HUDEP-2 (cell line): Measurements from ENCODE around the gene CDK6.

Experiments
- DNase-seq, 76 experiments: peaks; one replicate each; lab custom pipeline; 2025; ENCODE audit not compliant: unreplicated experiment in 76 of 76; lab: John Stamatoyannopoulos, UW

The CDK6 gene

GRCh38 chr7:92848441-92848840 lies 12.1 kb upstream of the CDK6 start:
- DNase-seq: no peak

- DNase-seq: no peak
Observed at GRCh38 chr7:92847305-92847704, 10.9 kb upstream of the CDK6 start.

GRCh38 chr7:92845736-92846135 lies 9.4 kb upstream of the CDK6 start:
- no peak for DNase-seq

- DNase-seq: no peak
Observed at GRCh38 chr7:92843781-92844180, 7.4 kb upstream of the CDK6 start.

- DNase-seq: no peak
Observed at GRCh38 chr7:92843034-92843760, 6.8 kb upstream of the CDK6 start.

GRCh38 chr7:92841192-92841591 lies 4.8 kb upstream of the CDK6 start:
- no peak for DNase-seq

- DNase-seq: no peak
Observed at GRCh38 chr7:92840316-92840715, 3.9 kb upstream of the CDK6 start.

GRCh38 chr7:92839901-92840300 lies 3.5 kb upstream of the CDK6 start:
- DNase-seq: no peak

GRCh38 chr7:92838934-92839333 lies 2.6 kb upstream of the CDK6 start:
- DNase-seq: no peak

- DNase-seq: peak in 1 of 76 experiments; percentile 35
Observed at GRCh38 chr7:92837000-92837749, 802 bp upstream of the CDK6 start.

GRCh38 chr7:92835851-92836488 lies 403 bp downstream of the CDK6 start:
- peak in 7 of 76 experiments; percentile 25 to 53 (median 36) for DNase-seq

- peak in 8 of 76 experiments; percentile 7 to 51 (median 29) for DNase-seq
Observed at GRCh38 chr7:92835261-92835850, 1.0 kb downstream of the CDK6 start.

GRCh38 chr7:92834507-92835260 lies 1.7 kb downstream of the CDK6 start:
- DNase-seq: no peak

- peak in 38 of 76 experiments; percentile 1 to 75 (median 34) for DNase-seq
Observed at GRCh38 chr7:92833766-92834506, 2.4 kb downstream of the CDK6 start.

GRCh38 chr7:92833024-92833765 lies 3.2 kb downstream of the CDK6 start:
- peak in 67 of 76 experiments; percentile 2 to 77 (median 46) for DNase-seq

GRCh38 chr7:92832534-92833023 lies 3.8 kb downstream of the CDK6 start:
- no peak for DNase-seq

- DNase-seq: no peak
Observed at GRCh38 chr7:92831716-92832533, 4.4 kb downstream of the CDK6 start.

- no peak for DNase-seq
Observed at GRCh38 chr7:92830532-92831110, 5.8 kb downstream of the CDK6 start.
